HG03439 (cell line): ENCODE results near the gene FJX1.

Experiments
- ATAC-seq: cut with Tn5 transposase; IDR thresholded peaks from one replicate; pipeline ENCODE4 v1.9.1; 2021; ENCODE audit warnings: mild to moderate bottlenecking, moderate library complexity; ENCODE audit not compliant: unreplicated experiment

FJX1 gene

GRCh38 chr11:35617687-35618496 is at the start of gene FJX1:
TSS of gene FJX1 (plus strand) at chr11:35618460. CDS start at chr11:35618637, 177 bp downstream.
- peak; percentile 36 for ATAC-seq

- ATAC-seq, result no peak
Observed at GRCh38 chr11:35571696-35572095, 46.6 kb upstream of the FJX1 start.

- no peak for ATAC-seq
Observed at GRCh38 chr11:35579557-35580396, 38.5 kb upstream of the FJX1 start.

- no peak for ATAC-seq
Observed at GRCh38 chr11:35580397-35580781, 37.9 kb upstream of the FJX1 start.

- no peak for ATAC-seq
Observed at GRCh38 chr11:35582033-35582432, 36.2 kb upstream of the FJX1 start.

- no peak for ATAC-seq
Observed at GRCh38 chr11:35583126-35583525, 35.1 kb upstream of the FJX1 start.

GRCh38 chr11:35583843-35584242 is 34.4 kb upstream of the FJX1 start:
- ATAC-seq, result no peak

GRCh38 chr11:35584321-35584720 is 33.9 kb upstream of the FJX1 start:
- ATAC-seq, result no peak

GRCh38 chr11:35585416-35585815 is 32.8 kb upstream of the FJX1 start:
- no peak for ATAC-seq

GRCh38 chr11:35586222-35586621 is 32.0 kb upstream of the FJX1 start:
- no peak for ATAC-seq

GRCh38 chr11:35587972-35588371 is 30.3 kb upstream of the FJX1 start:
- ATAC-seq, result no peak

GRCh38 chr11:35588627-35589026 is 29.6 kb upstream of the FJX1 start:
- ATAC-seq, result no peak

GRCh38 chr11:35589281-35589680 is 29.0 kb upstream of the FJX1 start:
- no peak for ATAC-seq

- no peak for ATAC-seq
Observed at GRCh38 chr11:35590412-35590811, 27.8 kb upstream of the FJX1 start.

GRCh38 chr11:35593143-35593542 is 25.1 kb upstream of the FJX1 start:
- no peak for ATAC-seq

- ATAC-seq, result no peak
Observed at GRCh38 chr11:35594680-35595079, 23.6 kb upstream of the FJX1 start.

- peak; percentile 66 for ATAC-seq
Observed at GRCh38 chr11:35598254-35599125, 19.8 kb upstream of the FJX1 start.

- ATAC-seq, result no peak
Observed at GRCh38 chr11:35600331-35600838, 17.9 kb upstream of the FJX1 start.

- ATAC-seq, result no peak
Observed at GRCh38 chr11:35602160-35602793, 16.0 kb upstream of the FJX1 start.

GRCh38 chr11:35602979-35603378 is 15.3 kb upstream of the FJX1 start:
- no peak for ATAC-seq
